Psoas muscle (tissue), 8 donors: ENCODE data around the gene ZRANB1. TPM values are rescaled to one million over a fixed set of nuclear protein-coding genes. Genes with fewer than 3 reads are reported as not detected.
"Not testable (repeated sequence)": the region's sequence is repeated elsewhere in the genome, so short reads cannot be mapped to it uniquely, and the experiment has no call there.

Source experiments
- ATAC-seq, 4 donors: fragments of 200-7000 bp; cut with Tn5 transposase; one replicate each; pipeline ENCODE4 v1.9.1; 2020; ENCODE audit warnings: moderate library complexity in 3 of 4, mild to moderate bottlenecking in 2 of 4
- DNase-seq, 2 donors: peaks; one replicate each; pipeline ENCODE4 v3.0.0-alpha.2; 2020
- H3K27ac ChIP-seq: fragments of 200-600 bp; one replicate; pipeline ENCODE4 v1.8.0; 2022
- H3K27me3 ChIP-seq, 3 donors: fragments of 200-600 bp in 1 of 3; one replicate each; pipeline versions ENCODE4 v1.6.1 to v1.8.0; 2013 to 2022; ENCODE audit warnings: low read length in 2 of 3, mild to moderate bottlenecking in 2 of 3, moderate library complexity in 1 of 3; ENCODE audit not compliant: insufficient read depth in 3 of 3
- H3K36me3 ChIP-seq, 2 donors: fragments of 200-600 bp in 1 of 2; one replicate each; pipeline versions ENCODE4 v1.6.1 to v1.8.0; 2013 to 2022; ENCODE audit warnings: low read depth in 1 of 2, mild to moderate bottlenecking in 1 of 2, moderate library complexity in 1 of 2; ENCODE audit not compliant: insufficient read depth in 1 of 2
- H3K4me1 ChIP-seq: fragments of 200-600 bp; one replicate; pipeline ENCODE4 v1.8.0; 2022
- H3K4me3 ChIP-seq: fragments of 200-600 bp; one replicate; pipeline ENCODE4 v1.8.0; 2022; ENCODE audit warnings: mild to moderate bottlenecking
- H3K9me3 ChIP-seq: fragments of 200-600 bp; one replicate; pipeline ENCODE4 v1.8.0; 2022
- CTCF ChIP-seq: fragments of 200-600 bp; IDR thresholded peaks from one replicate; pipeline ENCODE4 v1.8.0; 2022; ENCODE audit warnings: antibody characterized with exemption
- WGBS, 3 donors: extraction: QIAGEN DNeasy Blood & Tissue Kit; methylation state at CpG; one replicate each; pipeline versions ENCODE4 v1.1.6 to v1.1.7; 2013; 5-methylcytosine and 5-hydroxymethylcytosine counted together
- intact Hi-C, 2 donors: fragments of 100-400 bp; cut with DNase I; formaldehyde crosslinking; loops; one replicate each; pipeline versions ENCODE4 v1.11.0 to v1.14.2; 2022
- polyA plus RNA-seq, 3 donors: library from polyadenylated mRNA; stranded (reverse); fragments of 200-250 nt; gene quantifications; one replicate each; pipeline ENCODE4 v1.2.3, GENCODE V29; 2013
- total RNA-seq, 4 donors: library from RNA; stranded (reverse); fragmentation: NEBNext Ultra II Directional in 2 of 4; extraction: Animal tissue kit (Norgen Biotek cat#: 25700) in 2 of 4; gene quantifications; one replicate each; pipeline versions ENCODE4 v1.2.1 to v1.2.4, GENCODE V29; 2021 to 2023
- donor health status: healthy with polysubstance abuse.
- donor health status: DM: no; HTN: no; CAD: no; lungs with moderate emphysema.
- donor health status: Bipolar disorder and iron deficiency.
- donor health status: healthy.
- donor health status: DM: yes; HTN: yes; CAD: no.
- donor health status: DM: no; HTN: no; CAD: no.
- donor health status: DM: no; HTN: no; CAD: no.
- donor health status: DM: yes; HTN: yes; CAD: no.

Gene ZRANB1
- total and polyA plus RNA-seq, 7 donors: 20.9 to 115 (median 57.3) TPM

GRCh38 chr10:124913167-124913566 is 28.8 kb upstream of the ZRANB1 start:
- no peaks in the 10 kb centered on the region for H3K27me3 ChIP-seq
- DNase-seq: no peak
- ATAC-seq: no peak
- H3K36me3 ChIP-seq: no peaks in the 10 kb centered on the region
- no peak overlapping the region for H3K4me3 ChIP-seq
- no peaks in the 10 kb centered on the region for H3K9me3 ChIP-seq
- TF ChIP-seq CTCF: no peak
- H3K27ac ChIP-seq: peak overlapping the region; percentile 79
- whole genome bisulfite sequencing, 3 donors: 43 to 72% (median 48%) methylated on average over 3 of the region's 3 CpGs
- intact Hi-C loops: loop anchor here (5.0 to 10.0 kb wide), 2 partner anchors 51 to 232 kb away; no protein-coding TSS in a partner anchor
- peaks cover 37% of the 10 kb centered on the region for H3K4me1 ChIP-seq

GRCh38 chr10:124914398-124914797 is 27.5 kb upstream of the ZRANB1 start:
- not testable (repeated sequence) for H3K27me3 ChIP-seq, H3K4me3 ChIP-seq, H3K36me3 ChIP-seq, H3K9me3 ChIP-seq, H3K27ac ChIP-seq, DNase-seq, ATAC-seq
- peaks cover 48% of the 10 kb centered on the region for H3K4me1 ChIP-seq
- intact Hi-C loops: loop anchor here (5.0 to 10.0 kb wide), 2 partner anchors 52 to 230 kb away; no protein-coding TSS in a partner anchor
- WGBS, 3 donors: 85 to 93% (median 86%) methylated on average over 15 to 16 of the region's 16 CpGs

- no peaks in the 10 kb centered on the region for H3K9me3 ChIP-seq
- H3K27ac ChIP-seq: peak overlapping the region; percentile 95
- ATAC-seq (peak in 1 of 4 donors; percentile 10), DNase-seq (no peak)
- peaks cover 52% of the 10 kb centered on the region for H3K4me1 ChIP-seq
- intact Hi-C loops: loop anchor here (5.0 to 10.0 kb wide), 2 partner anchors 229 to 906 kb away; partner anchors contain the start of genes BCCIP (in 1 of the 2) and UROS (in 1 of the 2)
- 2 to 3% (median 2%) methylated on average over 13 of the region's 13 CpGs for WGBS, 3 donors
- peak overlapping the region; percentile 81 for H3K4me3 ChIP-seq
- no peaks in the 10 kb centered on the region for H3K27me3 ChIP-seq
- H3K36me3 ChIP-seq: no peaks in the 10 kb centered on the region
- TF ChIP-seq CTCF: no peak
These were observed 25.8 kb upstream of the ZRANB1 start for GRCh38 chr10:124916098-124916584.

GRCh38 chr10:124916585-124917427 is 25.1 kb upstream of the ZRANB1 start:
- Histone ChIP-seq H3K27ac (peak overlapping the region; percentile 95), H3K4me1 (peaks cover 52% of the 10 kb centered on the region), H3K9me3 (no peaks in the 10 kb centered on the region), H3K36me3 (no peaks in the 10 kb centered on the region), H3K4me3 (peak overlapping the region; percentile 81), H3K27me3 (no peaks in the 10 kb centered on the region)
- ATAC-seq: peak; percentile 85 to 94 (median 92)
- 0% methylated on average over 68 to 123 of the region's 126 CpGs for whole genome bisulfite sequencing, 3 donors
- TF ChIP-seq CTCF: no peak
- peak; percentile 100 for DNase-seq
- intact Hi-C loops: loop anchor here (5.0 to 10.0 kb wide), 2 partner anchors 228 to 905 kb away; partner anchors contain the start of genes BCCIP (in 1 of the 2) and UROS (in 1 of the 2)
